OCI-LY1 (cell line): Measurements from ENCODE around the gene BEND2.

Experiments
- CTCF ChIP-seq: fragments of 200-600 bp; sonication (generic), shearing (Covaris generic); IDR thresholded peaks from 2 replicates; pipeline ENCODE4 v1.5.1; 2017; ENCODE audit warnings: mild to moderate bottlenecking, antibody characterized with exemption, low read length, moderate library complexity, mixed read lengths
- EZH2 ChIP-seq: fragments of 200-600 bp; sonication (generic), shearing (Covaris generic); IDR thresholded peaks from 2 replicates; pipeline ENCODE4 v1.8.0; 2017; ENCODE audit warnings: borderline replicate concordance, mixed run types, mild to moderate bottlenecking, antibody characterized with exemption, low read length, moderate library complexity, mixed read lengths

GRCh38 chrX:18203631-18204030 lies 17.1 kb downstream of the BEND2 start:
- TF ChIP-seq CTCF (no peak), EZH2 (no peak)
